ENCODE measurements around the gene ZNF536.
"Not testable (repeated sequence)": the region's sequence is repeated elsewhere in the genome, so short reads cannot be mapped to it uniquely, and the experiment has no call there.

Gene ZNF536

GRCh38 chr19:30443531-30444252 is 71.5 kb downstream of the ZNF536 start:
- DNase-seq (ENCODE audit: low read depth in 2 of 3, low spot score in 1 of 3): no peak

DNA sequence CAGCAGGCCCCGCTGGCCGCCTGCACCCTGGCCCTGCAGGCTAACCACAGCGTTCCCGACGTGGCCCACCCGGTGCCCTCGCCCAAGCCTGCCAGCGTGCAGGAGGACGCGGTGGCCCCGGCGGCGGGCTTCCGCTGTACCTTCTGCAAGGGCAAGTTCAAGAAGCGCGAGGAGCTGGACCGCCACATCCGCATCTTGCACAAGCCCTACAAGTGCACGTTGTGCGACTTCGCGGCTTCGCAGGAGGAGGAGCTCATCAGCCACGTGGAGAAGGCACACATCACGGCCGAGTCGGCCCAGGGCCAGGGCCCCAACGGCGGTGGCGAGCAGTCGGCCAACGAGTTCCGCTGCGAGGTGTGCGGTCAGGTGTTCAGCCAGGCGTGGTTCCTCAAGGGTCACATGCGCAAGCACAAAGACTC is 72.1 kb downstream of the ZNF536 start:
- DNase-seq (ENCODE audit: low read depth in 2 of 3, low spot score in 1 of 3): no peak

GRCh38 chr19:30444686-30445232 is 72.6 kb downstream of the ZNF536 start:
- DNase-seq (ENCODE audit: low read depth in 2 of 3, low spot score in 1 of 3): no peak

GRCh38 chr19:30445385-30445784 is 73.2 kb downstream of the ZNF536 start:
- DNase-seq (ENCODE audit: low read depth in 2 of 3, low spot score in 1 of 3): no peak

- DNase-seq (ENCODE audit: low read depth in 2 of 3, low spot score in 1 of 3): not testable (repeated sequence)
Measured at GRCh38 chr19:30446120-30446519, 73.9 kb downstream of the ZNF536 start.

DNA sequence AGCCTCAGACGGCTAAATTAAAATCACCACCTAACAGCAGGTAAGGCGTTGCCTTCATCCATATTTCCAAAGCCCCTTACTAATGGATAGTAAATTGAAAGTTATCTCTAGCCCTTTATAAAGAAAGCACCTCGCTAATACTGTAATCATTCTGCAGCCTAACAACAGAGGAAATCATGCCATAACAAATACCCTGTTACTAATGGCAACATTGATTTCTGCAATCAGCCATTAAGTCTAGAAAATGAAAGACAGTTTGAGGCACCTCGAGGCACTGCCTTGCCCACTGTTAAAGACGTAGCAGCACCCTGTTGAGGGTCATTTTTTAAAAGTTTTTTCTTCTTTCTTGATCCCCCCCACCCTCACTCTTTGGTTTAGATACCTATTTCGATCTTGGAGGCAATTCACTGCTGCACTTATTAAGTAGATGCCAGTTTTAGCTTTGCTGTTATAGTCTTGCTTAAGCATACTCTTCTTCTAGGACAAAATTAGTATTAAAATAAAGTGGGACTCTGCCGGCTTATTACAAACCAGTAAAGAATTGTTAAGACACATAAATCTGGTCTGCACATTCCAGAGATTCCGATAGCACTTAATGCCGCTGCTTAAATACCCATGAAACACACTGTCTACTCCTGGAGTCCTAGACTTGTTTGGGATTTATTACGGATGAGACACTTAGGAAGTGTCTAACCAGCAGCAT is 74.8 kb downstream of the ZNF536 start:
- no peak for DNase-seq (ENCODE audit: low read depth in 2 of 3, low spot score in 1 of 3)

- DNase-seq (ENCODE audit: low read depth in 2 of 3, low spot score in 1 of 3): no peak
Measured at GRCh38 chr19:30447553-30447870, 75.3 kb downstream of the ZNF536 start.

GRCh38 chr19:30448386-30449077 is 76.3 kb downstream of the ZNF536 start:
- DNase-seq (ENCODE audit: low read depth in 2 of 3, low spot score in 1 of 3): no peak

- no peak for DNase-seq (ENCODE audit: low read depth in 2 of 3, low spot score in 1 of 3)
Measured at GRCh38 chr19:30449078-30449590, 77.0 kb downstream of the ZNF536 start.

- no peak for DNase-seq (ENCODE audit: low read depth in 2 of 3, low spot score in 1 of 3)
Measured at GRCh38 chr19:30449673-30450072, 77.5 kb downstream of the ZNF536 start.

GRCh38 chr19:30450100-30450499 is 77.9 kb downstream of the ZNF536 start:
- DNase-seq (ENCODE audit: low read depth in 2 of 3, low spot score in 1 of 3): no peak

DNA sequence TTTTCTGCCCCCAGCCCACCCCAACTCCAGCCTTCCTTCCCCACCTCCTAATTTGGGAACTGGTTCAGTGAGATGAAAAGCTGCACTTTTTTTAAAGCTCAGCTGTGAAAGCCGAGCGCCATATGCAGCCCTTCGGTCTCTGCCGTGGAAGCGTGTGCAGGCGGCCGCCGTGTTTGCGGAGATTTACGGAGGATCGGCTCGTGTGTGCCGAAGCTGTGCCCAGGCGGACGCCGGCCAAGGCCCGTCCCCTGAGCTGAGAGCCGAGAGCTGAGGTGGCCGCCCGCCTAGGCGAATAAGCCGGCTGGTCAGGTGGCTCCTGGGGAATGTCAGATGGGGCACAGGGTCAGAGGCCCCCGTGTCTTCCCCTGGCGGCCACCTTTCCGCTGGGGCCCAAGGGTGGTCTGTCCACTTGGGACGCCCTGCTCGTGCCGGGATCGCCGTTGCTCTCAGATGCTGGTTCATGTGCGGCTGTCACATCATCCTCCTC is 78.7 kb downstream of the ZNF536 start:
- no peak for DNase-seq (ENCODE audit: low read depth in 2 of 3, low spot score in 1 of 3)

DNA sequence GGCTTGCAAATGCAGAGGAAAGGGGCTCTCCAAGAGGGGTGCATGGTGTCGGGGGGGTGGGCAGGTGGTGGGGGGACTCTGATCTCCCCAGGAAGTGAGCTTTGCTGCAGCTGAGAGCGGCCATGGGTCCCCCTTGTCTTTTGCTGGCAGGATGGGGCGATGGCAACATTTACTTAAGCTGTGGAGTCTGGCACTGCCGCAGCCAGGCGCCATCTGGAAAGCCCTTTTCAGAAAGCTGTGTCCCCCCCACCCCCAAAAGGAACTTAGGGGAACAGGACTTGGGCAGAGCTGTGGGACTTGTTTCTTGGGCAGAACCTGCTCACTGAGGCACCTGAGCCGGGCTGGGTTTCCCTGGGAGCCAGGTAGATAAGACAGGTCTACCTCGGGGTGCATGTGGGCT is 80.7 kb downstream of the ZNF536 start:
- no peak for DNase-seq (ENCODE audit: low read depth in 2 of 3, low spot score in 1 of 3)

- no peak for DNase-seq (ENCODE audit: low read depth in 2 of 3, low spot score in 1 of 3)
Measured at GRCh38 chr19:30453743-30454142, 81.6 kb downstream of the ZNF536 start.

GRCh38 chr19:30455881-30456280 is 83.7 kb downstream of the ZNF536 start:
- DNase-seq (ENCODE audit: low read depth in 2 of 3, low spot score in 1 of 3): no peak

- no peak for DNase-seq (ENCODE audit: low read depth in 2 of 3, low spot score in 1 of 3)
Measured at GRCh38 chr19:30457484-30457883, 85.3 kb downstream of the ZNF536 start.

GRCh38 chr19:30459859-30460258 is 87.7 kb downstream of the ZNF536 start:
- no peak for DNase-seq (ENCODE audit: low read depth in 2 of 3, low spot score in 1 of 3)

DNA sequence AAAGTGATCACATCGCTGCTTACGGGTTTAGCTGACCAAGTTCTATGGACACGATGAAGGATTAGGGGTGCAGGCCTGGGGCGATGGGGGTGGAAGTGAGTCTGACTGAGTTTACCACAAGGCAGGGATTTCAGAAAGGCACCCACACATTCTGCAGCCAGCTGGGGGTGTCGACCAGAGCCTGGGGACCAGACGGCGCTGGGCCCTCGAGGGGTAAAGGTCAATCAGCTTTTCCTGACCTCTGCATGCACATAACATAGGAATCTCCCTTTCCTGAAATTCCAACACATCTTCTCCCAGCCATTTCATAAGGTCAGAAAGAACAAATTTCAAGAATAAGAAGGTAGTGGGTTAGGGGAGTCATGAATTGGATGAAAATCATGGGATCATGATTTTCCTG is 92.0 kb downstream of the ZNF536 start:
- DNase-seq (ENCODE audit: low read depth in 2 of 3, low spot score in 1 of 3): no peak

- DNase-seq (ENCODE audit: low read depth in 2 of 3, low spot score in 1 of 3): not testable (repeated sequence)
Measured at GRCh38 chr19:30466598-30466997, 94.4 kb downstream of the ZNF536 start.

- no peak for DNase-seq (ENCODE audit: low read depth in 2 of 3, low spot score in 1 of 3)
Measured at GRCh38 chr19:30467239-30467638, 95.1 kb downstream of the ZNF536 start.

DNA sequence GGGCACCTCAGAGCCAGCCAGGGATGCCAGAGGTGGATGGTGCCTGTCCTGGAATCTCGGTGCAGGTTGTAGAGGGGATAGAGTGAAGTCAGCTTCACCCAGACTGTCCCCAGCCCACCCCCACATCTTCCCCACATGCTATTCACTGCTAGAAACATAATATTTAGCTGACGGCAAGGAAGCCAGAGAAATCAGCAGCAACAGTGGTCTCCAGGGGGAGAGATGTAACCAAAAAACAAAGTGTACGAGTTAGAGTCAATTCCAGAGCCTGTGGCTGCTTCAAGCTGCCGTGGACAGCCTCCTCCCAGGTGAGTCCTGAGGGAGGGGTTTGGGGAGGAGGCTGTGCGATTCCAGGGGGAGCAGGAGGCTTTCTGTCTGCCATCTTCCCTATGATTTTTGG is 97.6 kb downstream of the ZNF536 start:
- DNase-seq (ENCODE audit: low read depth in 2 of 3, low spot score in 1 of 3): no peak

DNA sequence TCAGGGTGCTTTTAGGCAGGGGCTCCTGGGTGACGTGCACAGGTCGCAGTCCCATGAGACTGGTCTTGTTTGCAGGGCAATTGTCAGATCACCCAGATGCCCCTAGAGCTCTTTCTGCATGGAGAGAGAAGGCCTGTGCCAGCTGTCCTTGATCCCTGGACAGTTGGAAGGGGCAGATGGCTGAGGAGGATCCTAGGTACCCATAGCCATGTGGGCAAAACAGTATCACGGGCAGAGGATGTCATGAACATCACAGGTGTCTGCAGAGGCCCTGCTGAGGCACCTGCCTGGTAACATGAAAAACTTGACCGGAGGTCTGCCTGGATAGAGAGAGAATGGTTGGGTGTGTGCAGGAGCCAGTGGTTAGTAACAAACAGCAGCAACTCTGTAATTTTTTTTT is 99.3 kb downstream of the ZNF536 start:
- no peak for DNase-seq (ENCODE audit: low read depth in 2 of 3, low spot score in 1 of 3)

All from stimulated activated CD4-positive, alpha-beta T cell treated with anti-CD3 and anti-CD28 coated beads, Interleukin-12 subunit alpha, Interleukin-12 subunit beta, amount 100 ng/mL, for 48 hours (primary cell).